Upper lobe of left lung (tissue), 4 donors: ENCODE measurements around the gene SYTL1.

Experiments used
- CTCF ChIP-seq, 6 experiments: fragments of 450-650 bp in 4 of 6; fragments of 200-600 bp in 2 of 6; sonication (generic) in 2 of 6; IDR thresholded peaks; one replicate each; pipeline ENCODE4 v1.5.1; 2016 to 2019; ENCODE audit warnings: antibody characterized with exemption in 6 of 6
- EP300 ChIP-seq, 4 donors: sonication (generic); formaldehyde crosslinking; IDR thresholded peaks; one replicate each; pipeline ENCODE4 v1.5.1; 2017; ENCODE audit warnings: antibody characterized with exemption in 4 of 4, control low read depth in 2 of 4
- POLR2A ChIP-seq, 4 donors: fragments of 450-650 bp; IDR thresholded peaks; one replicate each; pipeline ENCODE4 v1.5.1; 2016 to 2017; ENCODE audit warnings: antibody characterized with exemption in 4 of 4, mild to moderate bottlenecking in 2 of 4

DNA sequence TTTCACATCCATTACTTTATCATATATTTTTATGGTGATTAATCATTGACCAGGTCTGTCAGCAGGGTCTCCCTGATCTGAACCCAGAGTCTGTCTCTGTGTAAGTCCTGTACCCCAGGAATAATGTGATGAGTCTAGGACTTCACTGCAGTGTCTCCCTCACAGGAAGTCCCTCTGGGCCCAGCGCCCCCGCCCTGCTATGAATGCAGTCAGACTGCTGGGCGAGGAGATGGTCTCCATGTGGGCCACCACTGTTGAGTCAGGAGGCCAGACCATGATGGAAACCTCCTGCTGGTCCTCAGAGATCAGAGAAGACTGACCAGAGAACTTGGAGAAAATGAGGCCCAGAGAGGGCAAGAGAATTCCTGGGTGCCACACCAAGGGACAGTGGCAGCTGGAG, 10.4 kb upstream of the SYTL1 start:
- TF ChIP-seq CTCF (IDR thresholded peaks at IDR 0.05) (no peak), POLR2A (IDR thresholded peaks at IDR 0.05) (no peak), EP300 (IDR thresholded peaks at IDR 0.05) (no peak)
